Activated CD8-positive, alpha-beta memory T cell treated with anti-CD3 and anti-CD28 coated beads for 36 hours (primary cell): ENCODE measurements around the gene DSCAM. TPM values are rescaled to one million over a fixed set of nuclear protein-coding genes. Genes with fewer than 3 reads are reported as not detected.
"Not testable (repeated sequence)": the region's sequence is repeated elsewhere in the genome, so short reads cannot be mapped to it uniquely, and the experiment has no call there.

ENCODE experiments used
- CTCF ChIA-PET: fragments of 350-600 bp; sonication (Branson Sonifier 250); formaldehyde crosslinking; loops from one replicate; lab custom pipeline; 2021; ENCODE audit warnings: antibody characterized with exemption; lab: Charles Lee
- POLR2A ChIA-PET: fragments of 350-600 bp; sonication (Branson Sonifier 250); formaldehyde crosslinking; loops from one replicate; lab custom pipeline; 2021; ENCODE audit warnings: antibody characterized with exemption; lab: Charles Lee
- total RNA-seq, 2 experiments: library from RNA; stranded (reverse); gene quantifications; one replicate each; pipeline ENCODE4 v1.2.3, GENCODE V29; 2021

Gene DSCAM
- total RNA-seq, 2 experiments from 2014 or later = not detected

GRCh38 chr21:40057331-40057730 lies 789.6 kb downstream of the DSCAM start:
- CTCF ChIA-PET = no interaction called here
- POLR2A ChIA-PET = no interaction called here

GRCh38 chr21:40056031-40056430 lies 790.9 kb downstream of the DSCAM start:
- POLR2A ChIA-PET = no interaction called here

GRCh38 chr21:40054403-40054802 lies 792.6 kb downstream of the DSCAM start:
- ChIA-PET POLR2A (no interaction called here), CTCF (no interaction called here)

More at GRCh38 chr21:40056031-40056430, 790.9 kb downstream of the DSCAM start:
- CTCF ChIA-PET = no interaction called here

- ChIA-PET CTCF (no interaction called here), POLR2A (no interaction called here)
Observed at GRCh38 chr21:40053007-40053406, 794.0 kb downstream of the DSCAM start.

- ChIA-PET POLR2A (no interaction called here), CTCF (no interaction called here)
Observed at GRCh38 chr21:40052276-40052675, 794.7 kb downstream of the DSCAM start.

GRCh38 chr21:40051801-40052200 lies 795.2 kb downstream of the DSCAM start:
- CTCF ChIA-PET = no interaction called here
- POLR2A ChIA-PET = no interaction called here

- ChIA-PET CTCF (no interaction called here), POLR2A (no interaction called here)
Observed at GRCh38 chr21:40049931-40050290, 797.0 kb downstream of the DSCAM start.

GRCh38 chr21:40049031-40049930 lies 797.7 kb downstream of the DSCAM start:
- POLR2A ChIA-PET = no interaction called here
- CTCF ChIA-PET = no interaction called here

- CTCF ChIA-PET = no interaction called here
- POLR2A ChIA-PET = no interaction called here
Observed at GRCh38 chr21:40047993-40048730, 798.8 kb downstream of the DSCAM start.

- ChIA-PET CTCF (no interaction called here), POLR2A (no interaction called here)
Observed at GRCh38 chr21:40047211-40047610, 799.7 kb downstream of the DSCAM start.

GRCh38 chr21:40043866-40044265 lies 803.1 kb downstream of the DSCAM start:
- POLR2A ChIA-PET = no interaction called here
- CTCF ChIA-PET = no interaction called here

- POLR2A ChIA-PET = no interaction called here
- CTCF ChIA-PET = no interaction called here
Observed at GRCh38 chr21:40043423-40043822, 803.5 kb downstream of the DSCAM start.

- ChIA-PET CTCF (no interaction called here), POLR2A (no interaction called here)
Observed at GRCh38 chr21:40041446-40041845, 805.5 kb downstream of the DSCAM start.

GRCh38 chr21:40033156-40033782 lies 813.7 kb downstream of the DSCAM start:
- POLR2A ChIA-PET, CTCF ChIA-PET: not testable (repeated sequence)

- ChIA-PET POLR2A (no interaction called here), CTCF (no interaction called here)
Observed at GRCh38 chr21:40029888-40030287, 817.1 kb downstream of the DSCAM start.

- POLR2A ChIA-PET, CTCF ChIA-PET: not testable (repeated sequence)
Observed at GRCh38 chr21:40028393-40028792, 818.6 kb downstream of the DSCAM start.

GRCh38 chr21:40021558-40022351 lies 825.2 kb downstream of the DSCAM start:
- POLR2A ChIA-PET = no interaction called here
- CTCF ChIA-PET = no interaction called here

- ChIA-PET CTCF (no interaction called here), POLR2A (no interaction called here)
Observed at GRCh38 chr21:40020651-40021050, 826.3 kb downstream of the DSCAM start.

GRCh38 chr21:40018871-40019475 lies 828.0 kb downstream of the DSCAM start:
- ChIA-PET POLR2A (no interaction called here), CTCF (no interaction called here)
